Stomach (tissue), 9 donors: ENCODE results near the gene AP3B1. TPM values are rescaled to one million over a fixed set of nuclear protein-coding genes. Genes with fewer than 3 reads are reported as not detected.
A peak's percentile ranks its signal among the peaks of the same experiment; 100 is the strongest.

Experiments used
- DNase-seq, 2 donors: peaks; one replicate each; pipeline versions ENCODE4 v3.0.0 to v3.0.0-alpha.2; 2013 to 2019
- H3K27ac ChIP-seq, 5 donors: fragments of 200-600 bp in 4 of 5; sonication (generic) in 4 of 5; one replicate each; pipeline ENCODE4 v1.5.1; 2013 to 2019; ENCODE audit warnings: mild to moderate bottlenecking in 1 of 5, moderate library complexity in 1 of 5
- H3K27me3 ChIP-seq, 3 donors: fragments of 200-600 bp; sonication (generic); one replicate each; pipeline ENCODE4 v1.5.1; 2017 to 2019; ENCODE audit warnings: mixed run types in 1 of 3
- H3K36me3 ChIP-seq, 4 donors: fragments of 200-600 bp; sonication (generic); 1 replicate in 3 of 4; 2 replicates in 1 of 4; pipeline ENCODE4 v1.5.1; 2016 to 2019
- H3K4me1 ChIP-seq, 4 donors: fragments of 200-600 bp; sonication (generic); one replicate each; pipeline ENCODE4 v1.5.1; 2016 to 2019
- H3K4me3 ChIP-seq, 4 donors: fragments of 200-600 bp; sonication (generic) in 3 of 4; one replicate each; pipeline ENCODE4 v1.5.1; 2016 to 2019; ENCODE audit warnings: mild to moderate bottlenecking in 1 of 4
- H3K9me3 ChIP-seq, 4 donors: fragments of 200-600 bp; sonication (generic); one replicate each; pipeline ENCODE4 v1.5.1; 2016 to 2019
- EP300 ChIP-seq: sonication (generic); formaldehyde crosslinking; IDR thresholded peaks from one replicate; pipeline ENCODE4 v1.6.1; 2017; ENCODE audit warnings: antibody characterized with exemption
- POLR2A ChIP-seq, 4 donors: fragments of 450-650 bp; IDR thresholded peaks; one replicate each; pipeline ENCODE4 v1.6.1; 2016; ENCODE audit warnings: antibody characterized with exemption in 4 of 4, control low read depth in 2 of 4, mild to moderate bottlenecking in 1 of 4, moderate library complexity in 1 of 4
- POLR2AphosphoS5 ChIP-seq, 3 donors: sonication (generic); formaldehyde crosslinking; IDR thresholded peaks; one replicate each; pipeline ENCODE4 v1.6.1; 2016; ENCODE audit warnings: antibody characterized with exemption in 3 of 3
- WGBS, 5 donors: extraction: QIAGEN DNeasy Blood & Tissue Kit in 3 of 5; methylation state at CpG; one replicate each; pipeline versions ENCODE4 v1.1.5 to v1.1.7; 2013 to 2018; 5-methylcytosine and 5-hydroxymethylcytosine counted together
- intact Hi-C: fragments of 100-400 bp; cut with DNase I; formaldehyde crosslinking; loops from one replicate; pipeline ENCODE4 v1.15.1; 2023; ENCODE audit warnings: low total_unique reads
- polyA plus RNA-seq, 3 donors: library from polyadenylated mRNA; stranded (reverse); fragments of 200-250 nt; gene quantifications; one replicate each; pipeline ENCODE4 v1.2.3, GENCODE V29; 2013
- total RNA-seq, 5 donors: library from RNA; depleted of rRNA; stranded (reverse); fragments of >200 nt; gene quantifications; one replicate each; pipeline versions ENCODE4 v1.1.0 to v1.2.3, GENCODE V29; 2014 to 2016
- TF ChIP-seq, protein P1 (sequence below), 7 experiments: fragments of 450-650 bp in 4 of 7; fragments of 200-600 bp in 3 of 7; sonication (generic) in 3 of 7; IDR thresholded peaks; one replicate each; pipeline ENCODE4 v1.5.1; 2016 to 2019; ENCODE audit warnings: antibody characterized with exemption in 7 of 7, control low read depth in 2 of 7, mild to moderate bottlenecking in 1 of 7
- donor health status: healthy with polysubstance abuse.
- donor health status: Bipolar disorder and iron deficiency.
- donor health status: healthy.

AP3B1 gene
- total and polyA plus RNA-seq, 8 donors: 15.2 to 81.0 (median 23.5) TPM

DNA sequence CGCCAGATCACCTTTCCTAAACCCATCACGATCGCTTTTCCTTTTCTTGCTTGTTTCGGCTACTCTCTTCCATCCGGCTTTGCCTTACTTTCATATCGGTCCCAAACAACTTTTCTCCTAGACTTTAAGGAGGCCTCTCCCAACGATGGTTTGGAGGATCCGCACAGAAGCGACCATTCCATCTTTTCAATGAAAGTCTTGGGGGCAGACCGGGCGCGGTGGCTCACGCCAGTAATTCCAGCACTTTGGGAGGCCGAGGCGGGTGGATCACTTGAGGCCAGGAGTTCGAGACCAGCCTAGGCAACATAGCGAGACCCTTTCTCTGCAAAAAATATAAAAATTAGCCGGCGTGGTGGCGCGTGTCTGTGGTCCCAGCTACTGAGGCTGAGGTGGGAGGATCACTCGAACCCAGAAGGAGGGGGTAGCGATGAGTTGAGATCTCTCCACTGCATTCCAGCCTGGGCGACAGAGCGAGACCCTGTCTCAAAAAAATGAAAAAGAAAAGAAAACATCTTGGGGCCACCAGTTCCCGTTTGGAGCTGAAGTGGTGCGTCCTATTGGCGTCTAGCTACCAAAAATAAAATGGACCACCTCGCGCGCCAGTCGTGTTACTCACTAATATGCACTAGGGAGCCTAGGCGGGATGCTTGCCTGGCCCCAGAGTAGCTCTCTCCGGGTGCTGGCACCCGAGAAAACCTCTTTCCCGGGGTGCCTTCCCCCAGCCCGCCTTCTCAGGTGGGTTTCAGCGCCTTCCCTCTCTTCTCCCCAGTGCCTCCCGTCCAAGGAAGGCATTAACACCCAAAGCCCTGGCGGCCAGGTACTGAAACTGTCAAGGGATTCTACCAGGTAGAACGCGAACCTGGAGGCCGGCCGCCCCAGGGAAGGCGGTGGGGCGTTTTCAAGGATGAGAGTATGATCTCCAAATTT is 800 bp upstream of the AP3B1 start:
- DNase-seq: peak; percentile 67 to 72
- Histone ChIP-seq H3K36me3 (no peaks in the 10 kb centered on the region), H3K4me1 (peaks cover 7 to 44% (median 26%) of the 10 kb centered on the region in 4 donors), H3K4me3 (peak overlapping the region; percentile 69 to 93 (median 79)), H3K27ac (peak overlapping the region; percentile 83 to 95 (median 92)), H3K9me3 (no peaks in the 10 kb centered on the region), H3K27me3 (no peaks in the 10 kb centered on the region)
- TF ChIP-seq, protein P1, sequence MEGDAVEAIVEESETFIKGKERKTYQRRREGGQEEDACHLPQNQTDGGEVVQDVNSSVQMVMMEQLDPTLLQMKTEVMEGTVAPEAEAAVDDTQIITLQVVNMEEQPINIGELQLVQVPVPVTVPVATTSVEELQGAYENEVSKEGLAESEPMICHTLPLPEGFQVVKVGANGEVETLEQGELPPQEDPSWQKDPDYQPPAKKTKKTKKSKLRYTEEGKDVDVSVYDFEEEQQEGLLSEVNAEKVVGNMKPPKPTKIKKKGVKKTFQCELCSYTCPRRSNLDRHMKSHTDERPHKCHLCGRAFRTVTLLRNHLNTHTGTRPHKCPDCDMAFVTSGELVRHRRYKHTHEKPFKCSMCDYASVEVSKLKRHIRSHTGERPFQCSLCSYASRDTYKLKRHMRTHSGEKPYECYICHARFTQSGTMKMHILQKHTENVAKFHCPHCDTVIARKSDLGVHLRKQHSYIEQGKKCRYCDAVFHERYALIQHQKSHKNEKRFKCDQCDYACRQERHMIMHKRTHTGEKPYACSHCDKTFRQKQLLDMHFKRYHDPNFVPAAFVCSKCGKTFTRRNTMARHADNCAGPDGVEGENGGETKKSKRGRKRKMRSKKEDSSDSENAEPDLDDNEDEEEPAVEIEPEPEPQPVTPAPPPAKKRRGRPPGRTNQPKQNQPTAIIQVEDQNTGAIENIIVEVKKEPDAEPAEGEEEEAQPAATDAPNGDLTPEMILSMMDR (IDR thresholded peaks at IDR 0.05): peak in 5 of 7 experiments; percentile 24 to 51 (median 37)
- TF ChIP-seq EP300: no peak
- WGBS, 5 donors: 1 to 2% (median 1%) methylated on average over 41 to 46 of the region's 46 CpGs
- intact Hi-C loops: no loop called here

DNA sequence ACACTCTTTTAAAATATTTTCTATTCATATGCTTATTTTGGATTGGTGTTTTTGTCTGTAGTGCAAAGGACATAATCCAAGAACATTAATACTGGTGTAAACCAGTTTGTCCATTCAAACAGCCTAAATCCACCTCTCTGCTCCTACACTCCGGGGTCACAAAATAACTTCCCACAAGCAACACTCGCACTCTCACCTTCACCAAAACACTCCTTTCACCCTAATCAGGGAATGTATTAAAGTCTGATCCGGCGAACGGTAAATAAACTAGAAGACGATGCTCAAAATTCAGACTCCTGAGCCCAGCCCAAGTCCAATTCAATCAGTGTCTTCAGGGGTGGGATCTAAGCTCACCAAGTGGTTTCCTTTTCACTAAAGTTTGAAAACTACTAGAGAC is 649 bp downstream of the AP3B1 start:
- TF ChIP-seq EP300 (no peak), POLR2A (IDR thresholded peaks at IDR 0.05) (no peak), POLR2AphosphoS5 (IDR thresholded peaks at IDR 0.05) (no peak)
- intact Hi-C loops: no loop called here
- 0 to 1% (median 0%) methylated on average over 6 of the region's 6 CpGs for WGBS, 5 donors
- Histone ChIP-seq H3K27me3 (no peaks in the 10 kb centered on the region), H3K9me3 (no peaks in the 10 kb centered on the region), H3K4me1 (peaks cover 7 to 58% (median 31%) of the 10 kb centered on the region in 4 donors), H3K4me3 (peak overlapping the region; percentile 69 to 93 (median 79)), H3K27ac (peak overlapping the region; percentile 85 to 95 (median 92)), H3K36me3 (no peaks in the 10 kb centered on the region)
- DNase-seq: no peak

DNA sequence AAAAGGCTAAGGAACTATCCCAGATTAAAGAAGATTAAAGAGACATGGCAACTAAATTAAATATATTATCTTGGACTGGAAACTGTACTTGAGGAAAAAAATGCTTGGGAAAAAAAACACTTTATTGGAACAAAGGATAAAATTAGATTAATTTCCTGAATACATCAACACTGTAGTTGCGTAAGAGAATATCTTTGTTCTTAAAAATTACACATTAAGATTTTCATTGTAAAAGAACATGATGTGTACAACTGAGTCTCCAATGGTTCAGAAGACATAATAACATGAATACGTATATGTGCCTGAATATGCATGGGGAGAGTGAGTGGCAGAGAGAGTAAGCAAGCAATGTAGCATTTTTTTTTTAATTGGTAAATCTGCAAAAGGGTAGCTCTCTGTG is 2.8 kb downstream of the AP3B1 start:
- intact Hi-C loops: no loop called here
- 81 to 91% (median 87%) methylated on average over 2 of the region's 2 CpGs for WGBS, 5 donors

DNA sequence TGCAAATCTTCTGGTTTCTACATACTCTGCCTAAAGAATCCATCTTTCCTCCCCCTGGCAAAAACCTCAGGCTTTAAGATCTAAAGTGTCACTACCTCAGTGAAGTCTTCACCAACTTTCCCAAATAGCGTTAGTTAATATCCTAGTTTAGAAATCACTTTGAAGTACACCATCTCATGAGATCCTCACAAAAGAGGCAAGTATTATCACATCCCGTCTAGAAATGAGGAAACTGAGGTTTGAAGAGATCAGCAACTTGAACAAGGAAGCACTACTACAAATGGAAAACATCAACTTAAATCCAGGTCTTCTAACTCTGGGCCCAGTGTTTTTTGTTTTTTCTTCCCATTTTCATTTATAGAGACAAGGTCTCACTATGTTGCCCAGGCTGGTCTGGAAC is 4.6 kb downstream of the AP3B1 start:
- H3K27me3 ChIP-seq: no peaks in the 10 kb centered on the region
- no peak for TF ChIP-seq POLR2A (IDR thresholded peaks at IDR 0.05)
- TF ChIP-seq, protein P1 (IDR thresholded peaks at IDR 0.05): no peak
- no peak for TF ChIP-seq EP300
- no peak for TF ChIP-seq POLR2AphosphoS5 (IDR thresholded peaks at IDR 0.05)
- no peak overlapping the region for H3K27ac ChIP-seq
- WGBS, 5 donors: 84 to 91% (median 88%) methylated on average over 2 of the region's 2 CpGs
- no peak overlapping the region for H3K4me3 ChIP-seq
- H3K4me1 ChIP-seq: peaks cover 0 to 77% (median 32%) of the 10 kb centered on the region in 4 donors
- no peak for DNase-seq
- intact Hi-C loops: no loop called here
- no peaks in the 10 kb centered on the region for H3K9me3 ChIP-seq
- H3K36me3 ChIP-seq: no peaks in the 10 kb centered on the region

More for the DNA sequence above, 2.8 kb downstream of the AP3B1 start:
- Histone ChIP-seq H3K9me3 (no peaks in the 10 kb centered on the region), H3K27me3 (no peaks in the 10 kb centered on the region), H3K27ac (no peak overlapping the region), H3K4me3 (no peak overlapping the region), H3K4me1 (peaks cover 7 to 75% (median 36%) of the 10 kb centered on the region in 4 donors), H3K36me3 (no peaks in the 10 kb centered on the region)
- TF ChIP-seq POLR2AphosphoS5 (IDR thresholded peaks at IDR 0.05) (no peak), EP300 (no peak), POLR2A (IDR thresholded peaks at IDR 0.05) (no peak)
- TF ChIP-seq, protein P1 (IDR thresholded peaks at IDR 0.05): no peak
- no peak for DNase-seq
